GM19463 (cell line): ENCODE measurements around the gene DENND6B.

Source experiments
- ATAC-seq: cut with Tn5 transposase; IDR thresholded peaks from one replicate; pipeline ENCODE4 v1.9.1; 2021; ENCODE audit warnings: mild to moderate bottlenecking, moderate library complexity; ENCODE audit not compliant: unreplicated experiment

DENND6B gene

DNA sequence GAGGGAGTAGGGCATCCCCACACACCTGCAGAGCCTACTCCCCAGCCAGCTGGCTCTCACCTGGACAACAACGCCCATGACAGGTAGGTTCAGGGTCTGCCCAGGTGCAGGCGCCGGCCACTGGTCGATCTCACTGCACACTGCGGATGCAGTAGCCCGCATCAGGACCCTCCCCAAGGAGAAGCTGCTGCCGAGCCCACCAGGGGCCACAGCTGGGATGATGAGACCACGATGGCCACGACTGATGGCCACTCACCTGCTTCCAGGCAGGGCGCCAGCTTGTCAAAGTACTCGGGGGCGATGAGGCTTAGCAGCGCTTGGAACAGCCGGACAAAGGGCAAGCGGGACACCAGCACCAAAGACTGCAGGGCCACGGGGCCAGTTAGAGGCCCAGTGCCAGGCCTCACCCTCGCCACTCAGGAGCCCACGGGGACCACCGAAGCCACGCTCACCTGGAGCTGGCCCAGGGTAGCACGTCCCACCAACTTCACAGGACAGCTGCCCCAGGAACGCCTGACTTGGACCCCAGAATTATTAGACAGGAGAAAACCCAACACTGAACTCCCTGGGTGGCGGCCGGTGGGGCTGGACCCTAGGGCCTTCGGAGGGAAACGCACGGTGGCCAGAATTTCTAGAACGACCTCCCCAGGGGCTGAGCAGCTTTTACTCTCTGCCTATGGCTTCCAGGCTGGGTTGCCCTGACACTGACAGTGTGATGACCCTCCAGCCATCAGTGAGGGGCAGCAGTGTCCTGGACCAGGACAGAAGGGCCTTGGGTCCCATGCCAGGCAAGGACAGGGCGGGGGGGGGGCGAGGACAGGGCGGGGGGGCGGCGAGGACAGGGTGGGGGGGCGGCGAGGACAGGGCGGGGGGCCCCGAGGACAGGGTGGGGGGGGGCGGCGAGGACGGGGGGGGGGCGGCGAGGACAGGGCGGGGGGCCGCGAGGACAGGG, 10.4 kb downstream of the DENND6B start:
- no peak for ATAC-seq

DNA sequence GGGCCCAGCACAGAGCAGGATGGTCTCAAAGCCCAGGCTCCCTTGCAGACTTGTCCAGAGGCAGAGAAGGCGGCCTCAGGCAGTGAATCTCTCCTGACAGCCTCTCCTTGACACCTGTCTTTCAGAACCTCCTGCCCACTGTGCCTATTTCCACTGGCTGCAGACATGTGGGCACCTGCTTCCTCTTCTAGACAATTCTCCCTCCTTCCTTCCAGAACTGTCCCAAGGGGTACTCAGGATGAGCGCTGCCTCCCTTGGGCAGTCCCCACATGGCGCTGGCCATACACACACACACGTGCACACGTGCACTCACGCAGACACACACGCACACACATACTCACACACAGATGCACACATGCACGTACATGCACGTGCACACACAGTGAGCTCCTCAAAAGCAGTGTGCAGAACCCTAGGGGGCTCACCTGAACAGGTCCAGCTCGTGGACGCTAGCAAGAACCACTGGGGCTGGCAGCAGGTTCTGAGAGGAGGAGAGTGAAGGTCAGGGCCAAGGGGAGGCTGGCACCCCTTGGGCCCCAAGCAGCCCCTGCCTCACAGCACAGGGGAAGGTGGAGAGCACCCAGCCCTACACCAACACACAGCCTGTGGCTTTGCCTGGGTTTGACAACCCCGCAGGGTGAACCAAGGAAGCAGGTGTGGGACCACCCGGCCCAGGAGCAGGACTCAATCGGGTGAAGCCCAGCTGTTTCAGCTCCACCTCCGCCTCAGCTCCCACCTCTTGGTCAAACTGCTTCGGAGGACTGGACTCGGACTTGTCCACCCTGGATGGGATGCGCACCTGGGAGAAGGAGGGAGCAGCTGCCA, 11.3 kb downstream of the DENND6B start:
- no peak for ATAC-seq

DNA sequence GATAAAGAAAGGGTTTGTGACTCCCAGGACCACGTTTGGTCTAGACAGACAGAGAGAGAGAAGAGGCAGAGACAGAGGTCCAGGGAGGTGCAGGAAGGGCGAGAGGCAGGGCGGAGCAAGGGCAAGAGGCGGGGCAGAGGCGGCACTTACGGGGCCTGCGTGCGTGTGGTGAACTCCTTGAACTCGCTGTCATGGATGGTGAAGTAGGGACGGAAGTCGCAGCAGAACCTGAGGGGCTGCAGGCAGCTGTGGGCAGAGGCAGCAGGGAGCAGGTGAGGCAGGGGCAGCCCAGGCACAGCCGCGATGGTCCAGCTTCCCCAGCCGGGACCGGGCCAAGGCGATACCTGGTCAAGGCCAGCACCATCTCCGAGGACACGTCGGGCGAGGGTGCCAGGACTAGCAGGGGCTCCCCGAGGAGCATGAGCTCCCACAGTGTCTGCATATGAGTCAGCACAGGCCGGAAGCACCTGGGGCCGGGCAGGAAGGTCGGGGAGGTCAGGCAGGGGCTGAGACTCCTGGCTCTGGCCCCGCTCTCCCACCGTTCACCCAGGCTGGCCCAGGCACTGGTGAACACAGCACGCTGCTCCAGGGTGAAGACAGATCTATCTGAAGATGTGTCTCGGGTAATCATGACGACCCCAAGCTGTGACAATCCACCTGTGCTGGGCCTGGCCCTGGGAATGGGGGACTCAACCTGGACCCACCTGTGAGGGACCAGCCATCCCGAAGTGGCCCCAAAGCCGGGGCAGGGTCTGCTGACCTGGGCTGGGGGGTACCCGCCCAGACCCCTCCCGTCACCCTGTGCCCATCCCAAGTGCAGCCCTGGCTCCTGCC, 12.1 kb downstream of the DENND6B start:
- peak; percentile 76 for ATAC-seq

DNA sequence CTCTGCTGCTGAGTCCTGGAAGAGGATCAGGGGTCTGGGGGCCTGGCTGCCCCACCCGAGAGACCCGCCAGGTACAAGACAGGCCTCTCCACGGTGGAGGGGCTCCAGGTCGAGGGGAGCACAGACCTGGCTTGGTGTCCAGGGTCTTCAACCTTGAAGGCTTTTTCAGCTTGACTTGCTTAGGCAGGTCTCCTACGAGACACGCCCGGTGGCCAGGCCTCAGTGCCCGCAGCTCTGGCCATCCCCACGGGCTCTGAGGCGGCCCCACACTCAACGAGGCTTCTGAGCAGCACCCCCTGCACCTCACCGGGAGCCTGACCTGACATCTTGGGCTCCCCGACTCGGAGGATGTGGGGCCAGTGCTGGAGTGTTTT, 12.7 kb downstream of the DENND6B start:
- ATAC-seq: no peak

DNA sequence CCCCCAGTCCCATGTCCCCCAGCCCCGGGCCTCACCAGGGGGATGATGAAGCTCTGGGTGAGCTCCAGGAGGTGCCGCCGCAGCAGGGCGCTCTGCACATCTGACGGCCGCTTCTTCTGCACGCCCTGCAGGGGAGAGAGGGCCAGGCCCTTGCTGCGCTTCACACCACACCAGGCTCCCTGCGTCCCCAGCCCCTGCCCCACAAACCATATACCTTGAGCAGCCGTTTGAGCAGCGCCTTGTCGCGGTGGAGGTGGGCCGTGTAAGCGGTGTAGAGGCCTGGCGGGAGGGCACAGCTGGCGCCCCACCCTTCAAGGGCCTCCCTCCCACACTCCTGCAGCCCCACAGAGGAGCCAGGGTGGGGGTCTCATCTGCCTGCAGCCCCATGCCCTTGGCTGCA, 13.2 kb downstream of the DENND6B start:
- ATAC-seq: no peak

DNA sequence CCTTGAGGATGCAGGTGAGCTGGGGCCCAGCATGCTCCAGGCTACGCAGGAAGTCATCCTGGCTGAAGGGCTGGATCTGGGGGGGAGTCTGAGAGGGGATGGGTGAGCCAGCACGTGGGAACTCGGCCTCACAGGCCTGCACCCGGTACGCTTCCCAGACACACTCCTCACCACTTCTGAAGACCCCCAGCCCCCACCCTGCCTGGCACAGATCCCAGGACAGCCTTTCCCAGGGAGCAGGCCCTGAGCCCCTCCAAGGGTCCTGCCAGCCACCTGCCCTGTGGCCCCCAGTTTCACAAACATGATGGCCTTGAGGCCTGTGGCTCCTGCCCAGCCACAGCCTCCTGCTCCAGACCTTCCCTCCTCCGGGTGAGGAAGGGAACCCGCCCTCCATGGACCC, 13.8 kb downstream of the DENND6B start:
- no peak for ATAC-seq

DNA sequence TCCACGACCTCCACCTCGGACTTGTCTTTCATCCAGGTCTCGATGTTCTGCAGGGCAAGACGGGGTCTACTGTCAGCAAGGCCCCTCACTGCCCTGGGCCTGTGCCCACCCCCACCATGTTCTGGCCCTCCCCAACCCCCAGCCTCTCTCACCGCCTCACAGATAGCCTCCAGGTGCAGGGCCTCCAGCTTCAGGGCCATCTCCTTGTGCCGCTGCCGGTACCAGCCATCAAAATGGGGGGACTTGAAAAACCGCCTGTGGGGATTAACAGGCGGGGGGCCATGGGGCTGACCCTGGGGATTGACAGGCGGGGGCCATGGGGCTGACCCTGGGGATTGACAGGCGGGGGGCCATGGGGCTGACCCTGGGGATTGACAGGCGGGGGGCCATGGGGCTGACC, 14.4 kb downstream of the DENND6B start:
- no peak for ATAC-seq

DNA sequence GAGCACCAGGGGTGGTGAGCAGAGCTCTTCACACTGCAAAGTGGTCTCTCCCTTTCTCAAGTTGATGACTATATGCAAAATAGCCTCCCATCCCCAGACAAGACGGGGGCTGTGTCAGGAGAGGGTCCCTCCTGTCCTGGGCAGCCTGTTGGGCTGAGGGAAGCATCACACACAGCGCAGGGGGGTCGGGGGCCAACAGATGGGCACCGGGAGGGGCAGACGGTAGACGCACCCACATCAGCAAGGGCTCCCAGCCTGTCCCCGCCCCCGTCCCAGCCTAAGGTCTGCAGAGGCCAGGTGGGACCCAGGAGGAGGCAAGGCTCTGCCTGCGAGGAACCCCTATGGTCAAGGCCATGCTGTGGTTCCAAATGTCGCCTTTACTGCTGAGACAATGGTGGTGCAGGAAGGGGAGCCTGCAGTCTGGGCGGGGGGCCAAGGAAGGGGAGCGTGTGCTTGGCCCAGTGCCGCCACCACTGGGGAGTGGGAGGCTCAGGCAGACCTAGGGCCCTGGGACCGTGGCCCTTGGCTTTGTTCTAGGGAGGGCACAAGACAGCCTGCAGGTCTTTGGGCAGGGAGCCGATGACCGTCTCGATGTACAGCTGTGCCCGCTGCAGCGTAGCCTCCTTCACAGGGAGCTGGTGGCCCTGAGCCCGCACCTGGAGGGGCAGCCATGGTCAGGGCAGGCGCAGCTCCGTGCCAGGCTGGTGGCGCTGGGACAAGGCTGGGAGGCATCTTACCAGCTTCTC, 15.0 kb downstream of the DENND6B start:
- ATAC-seq: no peak

DNA sequence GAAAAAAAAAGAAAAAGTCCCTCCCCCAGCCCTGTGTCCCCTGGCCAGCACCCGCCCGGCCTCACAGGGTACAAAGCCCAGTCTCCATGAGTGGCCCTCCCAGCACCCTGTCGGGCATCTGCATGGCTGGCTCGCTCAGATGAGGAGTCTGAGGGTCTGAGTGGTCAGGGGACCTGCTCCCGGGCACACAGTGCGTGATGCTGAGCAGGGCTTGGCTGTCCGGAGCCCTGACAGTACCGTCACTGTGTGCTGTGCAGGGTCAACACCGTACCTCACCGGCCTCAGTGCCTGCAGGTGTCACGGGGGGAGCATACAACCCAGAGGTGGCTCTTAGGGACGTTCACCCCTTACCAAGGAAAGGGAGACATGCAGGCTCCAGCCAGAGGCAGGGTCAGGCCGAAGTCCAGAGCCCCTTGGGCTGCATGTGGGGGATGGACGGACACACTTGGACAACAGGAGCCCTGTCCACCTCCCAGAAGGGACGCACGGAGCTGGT, 15.8 kb downstream of the DENND6B start:
- no peak for ATAC-seq

DNA sequence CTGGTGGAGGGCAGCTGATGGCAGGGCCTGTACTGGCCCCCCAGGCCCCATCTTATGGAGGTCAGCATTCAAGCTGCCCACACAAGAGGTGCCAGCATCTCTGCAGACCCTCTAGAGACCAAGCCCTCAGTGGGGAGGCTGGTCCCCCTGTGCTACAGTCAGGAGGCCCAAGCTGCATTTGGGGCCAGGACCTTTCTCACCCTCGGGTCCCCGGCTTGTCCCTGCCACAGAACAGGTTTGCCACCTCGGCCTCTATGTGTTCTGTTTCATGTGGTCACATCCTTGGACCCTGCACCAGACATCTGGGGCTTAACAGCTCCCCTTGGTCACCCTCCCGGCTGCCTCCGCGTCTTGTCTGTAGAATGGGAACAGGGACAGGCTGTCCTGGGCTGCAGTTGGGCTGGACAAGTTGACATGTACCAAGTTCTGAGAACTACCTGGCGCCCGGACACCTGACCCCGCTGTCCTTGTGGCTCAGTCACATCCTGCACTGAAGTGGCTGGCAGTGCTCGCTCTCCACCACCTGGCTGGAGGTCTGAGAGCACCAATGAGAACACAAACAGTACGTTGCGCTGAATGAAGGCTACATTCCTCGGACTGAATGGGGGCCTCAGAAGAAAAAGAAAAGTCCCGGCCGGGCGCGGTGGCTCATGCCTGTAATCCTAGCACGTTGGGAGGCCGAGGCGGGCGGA, 16.6 kb downstream of the DENND6B start:
- ATAC-seq: no peak

DNA sequence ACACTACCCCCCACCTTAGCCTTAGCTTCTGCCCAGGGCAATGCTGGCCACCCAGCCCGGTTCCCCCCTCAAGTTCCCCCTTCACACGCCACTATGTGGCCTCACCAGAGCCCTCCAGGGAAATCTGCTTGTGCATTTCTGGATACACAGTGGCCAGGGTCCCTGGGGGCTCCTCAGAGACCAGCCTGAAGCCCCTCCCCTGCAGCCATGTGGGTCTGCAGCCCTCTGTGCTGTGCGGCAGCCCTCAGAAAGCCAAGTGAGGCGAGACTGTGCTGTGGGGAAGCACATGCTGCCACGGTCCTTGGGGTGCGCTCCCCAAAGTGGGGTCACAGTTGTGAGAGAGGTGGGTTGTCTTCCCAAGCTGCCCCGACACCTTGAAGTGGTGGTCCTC, 17.2 kb downstream of the DENND6B start:
- ATAC-seq: no peak

DNA sequence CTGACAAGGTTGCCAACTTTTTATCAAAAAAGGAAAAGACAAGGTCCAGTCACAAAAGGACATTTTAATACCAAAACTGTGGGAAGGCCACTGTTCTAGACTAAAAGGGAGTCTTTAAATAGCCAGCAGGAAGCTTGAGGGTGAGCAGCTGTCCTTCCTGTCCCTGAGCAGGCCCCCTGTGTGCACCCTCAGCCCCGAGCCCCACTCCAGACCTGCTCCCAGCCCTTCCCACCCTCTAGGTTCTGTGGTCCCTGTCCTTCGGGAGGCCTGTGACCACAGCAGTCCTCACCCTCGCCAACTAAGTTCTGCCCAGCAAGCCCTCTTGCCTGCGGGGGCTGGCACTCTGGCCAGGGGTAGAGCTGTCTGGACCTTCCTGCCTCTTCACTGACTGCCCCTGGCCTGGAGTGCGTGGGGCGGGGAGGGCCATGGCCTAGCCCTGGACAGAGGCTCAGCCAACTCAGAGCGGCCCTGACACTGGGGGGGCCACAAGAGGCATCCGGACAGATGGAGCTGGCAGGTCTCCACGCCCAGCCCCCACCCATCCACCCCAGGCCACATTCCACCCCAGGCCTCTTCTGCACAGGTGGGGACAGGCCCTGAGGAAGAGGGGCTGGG, 17.7 kb downstream of the DENND6B start:
- ATAC-seq: no peak

DNA sequence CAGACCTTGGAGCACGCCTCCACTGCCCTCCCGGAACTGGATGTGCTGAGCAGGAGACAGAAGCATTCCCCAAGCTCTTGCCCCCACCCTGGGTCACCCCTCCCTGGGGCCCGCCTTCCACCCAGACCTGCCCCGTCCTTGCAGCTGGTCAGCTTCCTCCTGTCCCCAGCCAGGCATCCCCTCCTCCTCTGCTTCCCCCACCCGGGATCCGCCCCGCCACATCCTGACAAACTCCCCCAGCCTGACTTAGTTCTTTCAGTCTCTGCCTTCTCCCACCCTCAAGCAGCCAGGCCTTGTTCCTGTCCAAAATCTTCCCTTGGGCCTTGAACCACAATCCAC, 18.2 kb downstream of the DENND6B start:
- no peak for ATAC-seq

DNA sequence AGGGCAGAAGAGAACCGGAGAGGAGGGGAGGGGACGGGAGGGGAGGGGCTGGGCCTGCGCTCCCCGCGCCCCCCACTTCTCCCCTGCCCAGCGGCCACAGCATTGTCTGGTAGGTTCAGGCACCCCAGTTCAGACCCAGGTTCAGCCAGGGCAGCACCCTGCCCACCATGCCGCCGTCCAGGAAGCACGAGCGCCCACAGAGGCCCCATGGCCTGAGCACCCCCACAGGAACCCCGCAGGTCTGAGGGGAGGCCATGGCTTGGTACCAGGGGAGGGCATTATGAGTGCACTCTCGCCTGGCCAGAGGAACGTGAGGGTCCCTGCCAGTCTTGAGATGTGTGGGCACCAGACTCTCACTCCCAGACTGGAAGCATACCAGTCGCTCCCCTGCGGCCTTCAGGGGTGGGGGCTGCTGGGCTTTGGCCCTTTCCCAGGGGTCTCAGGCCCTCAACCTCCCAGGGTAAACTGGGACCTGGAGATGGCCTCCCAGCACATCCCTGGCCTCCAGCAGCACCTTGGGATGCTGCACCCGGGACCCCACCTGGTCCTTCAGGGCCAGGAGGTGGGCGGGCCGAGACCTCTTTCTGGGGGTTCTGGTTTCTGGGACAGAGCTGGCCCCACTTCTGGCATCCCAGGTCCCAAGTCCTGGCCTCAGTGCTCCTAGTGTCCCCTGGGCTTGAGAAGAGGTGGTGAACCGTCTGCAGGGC, 18.8 kb downstream of the DENND6B start:
- ATAC-seq: no peak

DNA sequence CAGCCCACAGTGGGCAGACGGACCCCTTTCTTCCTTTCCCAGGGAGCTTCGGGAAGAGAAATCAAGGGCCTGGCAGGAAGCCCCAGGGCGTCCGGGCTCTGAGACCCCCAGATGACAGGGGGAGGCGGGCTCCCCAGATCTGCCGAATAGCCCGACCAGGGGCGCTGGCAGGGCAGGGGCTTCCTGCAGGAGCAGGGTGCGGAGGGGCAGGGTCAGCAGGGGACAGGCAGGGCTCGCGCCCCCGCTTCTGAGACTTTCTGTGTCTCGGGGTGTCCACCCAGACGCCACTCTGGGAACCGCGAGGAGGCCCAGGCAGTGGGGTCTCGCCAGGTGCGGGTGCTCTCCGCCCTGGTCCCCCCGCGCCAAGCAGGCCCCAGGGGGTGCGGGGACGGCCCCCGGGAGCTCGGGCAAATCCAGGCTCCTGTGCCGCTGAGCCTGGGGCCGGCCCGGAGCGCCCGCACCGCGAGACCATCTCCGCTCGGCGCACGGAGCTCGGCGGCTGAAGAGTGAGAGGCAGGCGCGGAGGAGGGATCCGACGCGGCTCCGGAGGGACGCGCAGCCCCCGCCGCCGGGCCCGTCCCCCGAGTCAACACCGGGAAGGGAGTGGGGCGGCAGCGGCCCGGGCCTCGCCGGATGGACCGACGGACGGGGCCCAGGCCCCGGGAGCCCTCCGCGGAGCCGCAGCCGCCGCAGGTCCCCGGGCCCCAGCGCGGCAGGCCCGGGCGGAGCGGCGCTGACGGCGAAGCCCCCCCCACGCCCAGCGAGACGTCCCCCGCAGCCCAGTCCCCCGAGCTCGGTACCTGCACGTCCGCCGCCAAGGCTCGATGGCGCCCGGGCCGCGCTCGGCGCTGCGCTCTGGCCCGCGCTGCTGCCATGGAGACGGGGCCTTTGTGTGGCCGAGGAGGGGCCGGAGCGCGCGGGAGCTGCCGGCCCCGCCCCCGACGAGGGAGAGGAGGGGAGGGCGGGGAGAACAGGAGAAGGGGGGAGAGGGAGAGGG, 19.8 kb downstream of the DENND6B start, which contains the start of gene PLXNB2:
Gene PLXNB2 (minus strand): TSS at position 894 of the 997 bp plus-strand sequence. CDS start 17,062 bp downstream, outside the sequence.
- ATAC-seq: peak; percentile 39

DNA sequence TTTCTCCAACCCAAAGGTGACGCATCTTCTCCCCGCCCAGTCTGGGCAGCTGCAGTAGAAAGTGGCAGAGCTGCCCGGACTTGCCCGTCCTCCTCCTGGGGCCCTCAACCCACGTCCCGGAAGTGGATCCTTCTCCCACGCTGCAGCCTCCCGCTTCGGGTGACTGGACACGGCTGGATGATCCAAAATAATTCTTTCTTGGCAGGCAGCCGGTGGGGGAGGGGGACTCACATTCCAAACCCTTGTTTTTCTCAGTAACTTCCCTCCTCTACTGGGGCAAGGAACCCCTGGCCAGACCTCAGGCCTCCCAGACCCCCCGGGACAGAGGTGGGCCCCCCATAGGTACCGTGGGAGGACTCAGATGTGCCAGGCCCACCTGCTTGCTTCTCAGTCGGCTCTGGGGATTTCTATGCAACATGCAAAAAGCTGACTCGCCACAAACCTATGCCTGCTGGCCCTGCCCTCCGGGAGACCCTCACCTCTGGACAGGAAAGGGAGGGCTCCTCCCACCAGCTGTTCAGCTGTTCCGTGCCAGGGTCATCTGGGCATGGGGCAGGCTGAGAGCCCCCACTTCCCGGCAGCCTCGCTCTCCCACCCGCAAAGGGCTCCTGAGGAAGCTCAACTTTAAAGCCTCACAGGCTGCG, 20.8 kb downstream of the DENND6B start:
- peak; percentile 30 for ATAC-seq

DNA sequence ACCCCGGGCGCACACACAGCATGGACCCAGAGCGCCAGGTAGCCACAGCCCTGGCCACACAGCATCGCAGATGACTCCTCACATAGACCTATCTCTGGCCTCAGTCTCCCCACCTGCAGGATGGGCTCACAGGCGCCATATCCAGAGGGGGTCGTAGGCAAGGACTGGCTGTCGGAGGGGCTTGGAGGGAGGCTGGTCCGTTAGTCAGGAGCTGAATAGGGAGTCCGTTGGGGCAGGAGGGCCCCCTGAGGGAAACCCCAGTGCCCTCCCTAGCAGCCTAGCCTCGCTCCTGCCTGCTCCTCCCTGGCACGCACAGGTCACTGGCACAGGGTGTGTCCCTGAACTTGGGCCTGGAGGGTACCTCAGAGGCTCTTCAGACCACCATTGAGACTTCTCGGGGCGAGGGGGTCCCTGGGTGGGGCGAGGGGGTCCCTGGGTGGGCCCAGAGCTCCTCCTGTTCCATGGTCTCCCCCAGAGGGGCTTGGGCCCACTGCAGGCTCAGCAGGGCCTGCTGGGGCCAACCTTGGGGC, 21.4 kb downstream of the DENND6B start:
- no peak for ATAC-seq
